ENCODE results near the gene MRPL37.

The MRPL37 gene

GRCh38 chr1:54238353-54239034 lies 38.5 kb downstream of the MRPL37 start:
- H3K27ac ChIP-seq (ENCODE audit: insufficient read depth, low read length, poor library complexity, severe bottlenecking), result no peak overlapping the region
- H3K27me3 ChIP-seq (replicated peaks; ENCODE audit: control insufficient read depth, insufficient read depth, low read length, poor library complexity, severe bottlenecking), result no peaks in the 10 kb centered on the region
- H3K36me3 ChIP-seq (ENCODE audit: control insufficient read depth, insufficient read depth, low read length), result peaks cover 53% of the 10 kb centered on the region
- DNase-seq, result no peak
- no peaks in the 10 kb centered on the region for H3K4me1 ChIP-seq (ENCODE audit: control insufficient read depth, insufficient read depth, low read length, poor library complexity, severe bottlenecking)
- no peaks in the 10 kb centered on the region for H3K9me3 ChIP-seq (ENCODE audit: control insufficient read depth, low read length)
- H3K4me3 ChIP-seq (ENCODE audit: insufficient read depth, low read depth, low read length, poor library complexity, severe bottlenecking), result no peak overlapping the region

GRCh38 chr1:54239035-54239383 lies 39.0 kb downstream of the MRPL37 start:
- H3K4me1 ChIP-seq (ENCODE audit: control insufficient read depth, insufficient read depth, low read length, poor library complexity, severe bottlenecking), result no peaks in the 10 kb centered on the region
- no peaks in the 10 kb centered on the region for H3K27me3 ChIP-seq (replicated peaks; ENCODE audit: control insufficient read depth, insufficient read depth, low read length, poor library complexity, severe bottlenecking)
- DNase-seq, result no peak
- peaks cover 54% of the 10 kb centered on the region for H3K36me3 ChIP-seq (ENCODE audit: control insufficient read depth, insufficient read depth, low read length)
- H3K9me3 ChIP-seq (ENCODE audit: control insufficient read depth, low read length), result no peaks in the 10 kb centered on the region
- no peak overlapping the region for H3K4me3 ChIP-seq (ENCODE audit: insufficient read depth, low read depth, low read length, poor library complexity, severe bottlenecking)
- no peak overlapping the region for H3K27ac ChIP-seq (ENCODE audit: insufficient read depth, low read length, poor library complexity, severe bottlenecking)

GRCh38 chr1:54239631-54240031 lies 39.7 kb downstream of the MRPL37 start:
- no peaks in the 10 kb centered on the region for H3K27me3 ChIP-seq (replicated peaks; ENCODE audit: control insufficient read depth, insufficient read depth, low read length, poor library complexity, severe bottlenecking)
- H3K4me1 ChIP-seq (ENCODE audit: control insufficient read depth, insufficient read depth, low read length, poor library complexity, severe bottlenecking), result no peaks in the 10 kb centered on the region
- no peak for DNase-seq
- H3K36me3 ChIP-seq (ENCODE audit: control insufficient read depth, insufficient read depth, low read length), result peaks cover 54% of the 10 kb centered on the region
- H3K27ac ChIP-seq (ENCODE audit: insufficient read depth, low read length, poor library complexity, severe bottlenecking), result no peak overlapping the region
- H3K4me3 ChIP-seq (ENCODE audit: insufficient read depth, low read depth, low read length, poor library complexity, severe bottlenecking), result no peak overlapping the region
- no peaks in the 10 kb centered on the region for H3K9me3 ChIP-seq (ENCODE audit: control insufficient read depth, low read length)

DNA sequence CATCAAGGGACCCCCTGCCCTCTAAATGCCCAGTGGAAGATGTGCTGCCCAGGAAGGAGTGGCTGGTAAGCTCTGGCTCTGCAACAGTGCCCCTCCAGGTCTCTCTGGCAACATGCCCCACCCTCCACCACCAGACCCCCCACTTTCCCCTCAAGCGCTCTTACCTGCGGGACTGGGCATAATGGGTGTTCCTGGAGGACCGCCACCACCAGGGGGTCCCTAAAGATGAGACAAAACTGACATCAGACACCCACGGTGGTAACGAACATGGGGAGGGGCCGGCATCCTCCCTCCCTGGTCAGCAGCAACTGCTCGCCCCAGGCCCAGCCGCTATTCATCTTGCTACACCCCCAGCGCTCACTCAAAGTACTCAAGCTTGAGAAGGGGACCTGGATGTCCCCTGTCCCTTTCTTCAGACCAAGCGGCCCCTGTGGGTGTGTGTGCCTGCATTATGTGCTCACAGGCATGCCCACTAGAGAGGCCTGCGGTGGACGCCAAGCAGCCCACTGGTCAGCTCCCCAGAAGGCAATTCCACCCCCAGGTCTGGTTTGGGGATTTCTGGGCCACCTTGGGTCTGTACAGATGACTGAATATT lies 40.9 kb downstream of the MRPL37 start:
- no peak overlapping the region for H3K4me3 ChIP-seq (ENCODE audit: insufficient read depth, low read depth, low read length, poor library complexity, severe bottlenecking)
- peaks cover 54% of the 10 kb centered on the region for H3K36me3 ChIP-seq (ENCODE audit: control insufficient read depth, insufficient read depth, low read length)
- H3K27me3 ChIP-seq (replicated peaks; ENCODE audit: control insufficient read depth, insufficient read depth, low read length, poor library complexity, severe bottlenecking), result no peaks in the 10 kb centered on the region
- no peaks in the 10 kb centered on the region for H3K9me3 ChIP-seq (ENCODE audit: control insufficient read depth, low read length)
- H3K27ac ChIP-seq (ENCODE audit: insufficient read depth, low read length, poor library complexity, severe bottlenecking), result no peak overlapping the region
- H3K4me1 ChIP-seq (ENCODE audit: control insufficient read depth, insufficient read depth, low read length, poor library complexity, severe bottlenecking), result no peaks in the 10 kb centered on the region
- DNase-seq, result no peak

DNA sequence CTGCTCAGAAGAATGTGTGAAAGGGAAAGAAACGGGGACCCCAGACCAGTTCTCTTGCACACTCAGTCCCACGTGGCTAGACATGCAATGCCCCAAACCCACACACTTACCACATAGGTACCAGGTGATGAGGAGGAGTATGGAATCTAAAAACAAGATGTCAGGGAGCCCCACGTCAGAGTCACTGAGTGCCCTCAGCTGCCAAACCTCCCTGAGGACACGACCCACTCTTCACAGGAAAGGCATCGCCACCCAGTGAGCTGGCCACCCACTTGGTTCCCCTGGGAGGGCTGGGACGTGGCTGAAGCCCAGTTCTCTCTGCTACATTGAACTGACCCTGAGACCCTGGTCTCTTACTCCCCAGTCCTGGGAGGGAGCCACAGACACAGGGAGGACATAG lies 41.4 kb downstream of the MRPL37 start:
- Histone ChIP-seq H3K27ac (ENCODE audit: insufficient read depth, low read length, poor library complexity, severe bottlenecking) (no peak overlapping the region), H3K4me1 (ENCODE audit: control insufficient read depth, insufficient read depth, low read length, poor library complexity, severe bottlenecking) (no peaks in the 10 kb centered on the region), H3K4me3 (ENCODE audit: insufficient read depth, low read depth, low read length, poor library complexity, severe bottlenecking) (no peak overlapping the region), H3K9me3 (ENCODE audit: control insufficient read depth, low read length) (no peaks in the 10 kb centered on the region), H3K27me3 (replicated peaks; ENCODE audit: control insufficient read depth, insufficient read depth, low read length, poor library complexity, severe bottlenecking) (no peaks in the 10 kb centered on the region), H3K36me3 (ENCODE audit: control insufficient read depth, insufficient read depth, low read length) (peaks cover 56% of the 10 kb centered on the region)
- no peak for DNase-seq

DNA sequence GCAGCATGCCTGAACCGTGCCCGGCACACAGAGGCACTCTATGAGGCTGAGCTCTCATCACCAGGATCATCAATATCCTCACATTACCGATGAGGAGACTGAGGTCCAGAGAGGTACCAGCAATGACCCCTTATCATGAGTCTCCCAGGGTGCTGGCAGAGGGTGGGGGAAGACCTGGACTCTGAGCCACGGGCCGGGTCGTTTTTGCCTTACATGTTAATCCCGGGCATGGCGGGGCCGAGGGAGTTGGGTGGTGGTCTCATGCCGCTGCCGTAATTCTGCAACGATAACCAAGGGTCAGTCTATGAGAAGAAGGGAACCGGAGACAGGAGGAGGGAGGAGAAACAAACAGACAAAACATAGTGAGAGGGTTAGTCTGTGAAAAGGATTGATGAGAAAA lies 43.1 kb downstream of the MRPL37 start:
- DNase-seq, result no peak
- Histone ChIP-seq H3K9me3 (ENCODE audit: control insufficient read depth, low read length) (no peaks in the 10 kb centered on the region), H3K27ac (ENCODE audit: insufficient read depth, low read length, poor library complexity, severe bottlenecking) (no peak overlapping the region), H3K36me3 (ENCODE audit: control insufficient read depth, insufficient read depth, low read length) (peaks cover 53% of the 10 kb centered on the region), H3K4me1 (ENCODE audit: control insufficient read depth, insufficient read depth, low read length, poor library complexity, severe bottlenecking) (no peaks in the 10 kb centered on the region), H3K4me3 (ENCODE audit: insufficient read depth, low read depth, low read length, poor library complexity, severe bottlenecking) (no peak overlapping the region), H3K27me3 (replicated peaks; ENCODE audit: control insufficient read depth, insufficient read depth, low read length, poor library complexity, severe bottlenecking) (no peaks in the 10 kb centered on the region)

DNA sequence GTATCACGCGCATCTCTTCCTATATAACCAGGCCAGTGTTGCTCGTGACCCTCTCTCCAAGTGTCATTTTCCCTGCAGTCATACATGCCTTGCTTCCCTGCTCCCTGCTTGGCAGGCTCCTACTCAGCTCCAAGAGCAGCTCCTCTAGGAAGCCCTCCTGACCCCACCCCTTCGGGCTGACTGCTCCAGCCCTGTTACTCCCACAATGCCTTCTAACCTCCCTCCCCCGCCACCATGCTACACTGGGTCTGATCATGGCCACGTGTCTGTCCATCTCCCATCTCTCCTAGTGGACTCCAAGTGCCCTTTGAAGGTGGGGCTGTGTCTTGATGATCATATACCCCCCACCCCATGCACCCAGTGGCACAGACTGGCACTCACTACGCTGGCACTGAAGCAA lies 44.7 kb downstream of the MRPL37 start:
- H3K27me3 ChIP-seq (replicated peaks; ENCODE audit: control insufficient read depth, insufficient read depth, low read length, poor library complexity, severe bottlenecking), result no peaks in the 10 kb centered on the region
- H3K27ac ChIP-seq (ENCODE audit: insufficient read depth, low read length, poor library complexity, severe bottlenecking), result no peak overlapping the region
- H3K9me3 ChIP-seq (ENCODE audit: control insufficient read depth, low read length), result no peaks in the 10 kb centered on the region
- peaks cover 45% of the 10 kb centered on the region for H3K36me3 ChIP-seq (ENCODE audit: control insufficient read depth, insufficient read depth, low read length)
- no peak overlapping the region for H3K4me3 ChIP-seq (ENCODE audit: insufficient read depth, low read depth, low read length, poor library complexity, severe bottlenecking)
- DNase-seq, result no peak
- H3K4me1 ChIP-seq (ENCODE audit: control insufficient read depth, insufficient read depth, low read length, poor library complexity, severe bottlenecking), result no peaks in the 10 kb centered on the region

GRCh38 chr1:54245501-54245900 lies 45.5 kb downstream of the MRPL37 start:
- DNase-seq, result no peak
- Histone ChIP-seq H3K9me3 (ENCODE audit: control insufficient read depth, low read length) (no peaks in the 10 kb centered on the region), H3K27me3 (replicated peaks; ENCODE audit: control insufficient read depth, insufficient read depth, low read length, poor library complexity, severe bottlenecking) (no peaks in the 10 kb centered on the region), H3K4me1 (ENCODE audit: control insufficient read depth, insufficient read depth, low read length, poor library complexity, severe bottlenecking) (no peaks in the 10 kb centered on the region), H3K36me3 (ENCODE audit: control insufficient read depth, insufficient read depth, low read length) (peaks cover 44% of the 10 kb centered on the region), H3K4me3 (ENCODE audit: insufficient read depth, low read depth, low read length, poor library complexity, severe bottlenecking) (no peak overlapping the region), H3K27ac (ENCODE audit: insufficient read depth, low read length, poor library complexity, severe bottlenecking) (no peak overlapping the region)

DNA sequence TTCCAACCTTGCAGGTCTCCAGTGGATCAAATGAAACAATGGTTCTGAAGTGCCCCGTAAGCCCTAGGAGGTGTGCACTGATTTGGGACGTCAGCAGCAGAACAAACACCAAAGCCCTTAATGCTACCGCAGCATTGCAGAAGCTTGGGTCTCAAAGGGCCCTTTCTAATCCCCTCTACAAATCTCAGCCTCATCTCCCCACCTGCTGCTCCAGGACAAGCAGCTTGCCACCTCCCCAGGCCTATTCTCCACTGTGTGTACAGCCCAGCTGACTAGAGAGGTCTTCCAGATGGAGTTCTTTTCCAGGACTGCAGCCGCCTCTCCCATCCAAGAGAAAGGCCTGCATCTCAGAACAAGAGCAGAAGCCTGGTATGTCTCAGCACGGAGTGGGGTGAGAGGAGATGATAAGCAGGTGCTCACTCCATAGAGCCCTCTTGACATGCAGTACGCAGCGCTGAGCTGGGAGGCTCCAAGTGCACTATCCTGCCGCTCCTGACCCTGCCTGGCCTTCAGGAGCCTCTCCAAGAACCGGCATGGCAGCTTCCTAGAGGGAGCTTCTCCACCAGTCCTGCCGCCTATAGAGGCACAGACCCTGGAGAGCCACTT lies 46.3 kb downstream of the MRPL37 start:
- Histone ChIP-seq H3K27ac (ENCODE audit: insufficient read depth, low read length, poor library complexity, severe bottlenecking) (no peak overlapping the region), H3K27me3 (replicated peaks; ENCODE audit: control insufficient read depth, insufficient read depth, low read length, poor library complexity, severe bottlenecking) (no peaks in the 10 kb centered on the region), H3K9me3 (ENCODE audit: control insufficient read depth, low read length) (no peaks in the 10 kb centered on the region), H3K4me1 (ENCODE audit: control insufficient read depth, insufficient read depth, low read length, poor library complexity, severe bottlenecking) (no peaks in the 10 kb centered on the region), H3K4me3 (ENCODE audit: insufficient read depth, low read depth, low read length, poor library complexity, severe bottlenecking) (no peak overlapping the region), H3K36me3 (ENCODE audit: control insufficient read depth, insufficient read depth, low read length) (peaks cover 47% of the 10 kb centered on the region)
- no peak for DNase-seq

GRCh38 chr1:54247863-54248515 lies 48.0 kb downstream of the MRPL37 start:
- Histone ChIP-seq H3K27ac (ENCODE audit: insufficient read depth, low read length, poor library complexity, severe bottlenecking) (no peak overlapping the region), H3K27me3 (replicated peaks; ENCODE audit: control insufficient read depth, insufficient read depth, low read length, poor library complexity, severe bottlenecking) (no peaks in the 10 kb centered on the region), H3K4me1 (ENCODE audit: control insufficient read depth, insufficient read depth, low read length, poor library complexity, severe bottlenecking) (no peaks in the 10 kb centered on the region), H3K4me3 (ENCODE audit: insufficient read depth, low read depth, low read length, poor library complexity, severe bottlenecking) (no peak overlapping the region), H3K36me3 (ENCODE audit: control insufficient read depth, insufficient read depth, low read length) (peaks cover 38% of the 10 kb centered on the region), H3K9me3 (ENCODE audit: control insufficient read depth, low read length) (no peaks in the 10 kb centered on the region)
- DNase-seq, result no peak

All from effector memory CD4-positive, alpha-beta T cell (primary cell).